GM18505 (cell line): ENCODE measurements around the gene ETNK2.

ENCODE experiments used
- ATAC-seq: cut with Tn5 transposase; IDR thresholded peaks from one replicate; pipeline ENCODE4 v1.9.1; 2021; ENCODE audit not compliant: unreplicated experiment
- POLR2A ChIP-seq: IDR thresholded peaks from 4 replicates; pipeline ENCODE4 v1.6.1; 2011; ENCODE audit warnings: borderline replicate concordance; ENCODE audit not compliant: insufficient read depth, insufficient read length; ENCODE audit errors: extremely low read depth

ETNK2 gene

DNA sequence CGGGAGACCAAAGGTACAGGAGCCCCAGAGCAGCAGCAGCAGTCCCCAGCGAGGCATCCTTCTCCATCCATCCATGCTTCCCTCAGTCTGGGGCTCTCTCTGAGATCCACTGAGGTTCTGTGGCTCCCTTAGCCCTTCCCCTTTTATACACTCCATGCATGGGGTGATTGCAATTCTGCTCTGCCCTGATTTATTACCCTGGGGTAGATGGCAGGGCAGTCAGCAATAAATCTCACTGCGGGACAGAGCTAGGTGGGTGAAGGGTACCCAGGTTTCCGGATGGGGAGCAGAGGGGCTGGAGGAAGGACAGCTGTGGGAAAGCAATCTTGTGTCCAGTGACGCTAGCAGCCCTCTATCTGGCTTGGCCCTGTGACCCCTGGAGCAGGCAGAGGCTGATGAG is 14.4 kb upstream of the ETNK2 start, which contains the start of gene REN:
TSS of gene REN (minus strand) at position 119 of the 400 bp plus-strand sequence. CDS start at position 75, 44 bp downstream.
- TF ChIP-seq POLR2A: no peak
- no peak for ATAC-seq

DNA sequence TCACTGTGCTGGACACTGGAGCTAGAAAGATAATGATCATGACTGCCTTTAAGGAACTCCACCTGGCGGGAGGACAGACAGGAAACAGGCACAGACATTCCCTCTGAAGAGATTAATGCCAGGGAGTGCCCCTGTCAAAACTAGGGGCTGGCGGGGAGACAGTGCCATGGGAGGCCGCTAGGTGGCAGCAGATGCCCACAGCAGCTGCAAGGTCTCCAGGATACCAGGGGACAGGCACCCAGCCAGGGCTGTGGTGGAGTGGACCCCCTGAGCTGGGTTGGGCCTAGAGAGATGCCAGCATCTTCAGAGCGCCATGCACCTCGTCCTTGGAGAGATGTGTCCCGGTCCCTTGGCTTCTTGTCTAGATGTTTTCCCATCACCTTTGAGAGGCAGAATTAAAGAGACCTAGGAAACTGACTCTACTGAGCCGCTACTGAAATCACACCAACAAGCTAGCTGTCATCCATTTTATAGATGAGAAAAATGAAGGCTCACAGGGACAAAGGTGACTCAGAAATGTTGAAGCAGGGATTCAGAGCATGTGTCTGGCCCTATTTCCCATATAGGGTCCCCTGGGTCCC is 10.7 kb upstream of the ETNK2 start:
- ATAC-seq: no peak
- TF ChIP-seq POLR2A: no peak

DNA sequence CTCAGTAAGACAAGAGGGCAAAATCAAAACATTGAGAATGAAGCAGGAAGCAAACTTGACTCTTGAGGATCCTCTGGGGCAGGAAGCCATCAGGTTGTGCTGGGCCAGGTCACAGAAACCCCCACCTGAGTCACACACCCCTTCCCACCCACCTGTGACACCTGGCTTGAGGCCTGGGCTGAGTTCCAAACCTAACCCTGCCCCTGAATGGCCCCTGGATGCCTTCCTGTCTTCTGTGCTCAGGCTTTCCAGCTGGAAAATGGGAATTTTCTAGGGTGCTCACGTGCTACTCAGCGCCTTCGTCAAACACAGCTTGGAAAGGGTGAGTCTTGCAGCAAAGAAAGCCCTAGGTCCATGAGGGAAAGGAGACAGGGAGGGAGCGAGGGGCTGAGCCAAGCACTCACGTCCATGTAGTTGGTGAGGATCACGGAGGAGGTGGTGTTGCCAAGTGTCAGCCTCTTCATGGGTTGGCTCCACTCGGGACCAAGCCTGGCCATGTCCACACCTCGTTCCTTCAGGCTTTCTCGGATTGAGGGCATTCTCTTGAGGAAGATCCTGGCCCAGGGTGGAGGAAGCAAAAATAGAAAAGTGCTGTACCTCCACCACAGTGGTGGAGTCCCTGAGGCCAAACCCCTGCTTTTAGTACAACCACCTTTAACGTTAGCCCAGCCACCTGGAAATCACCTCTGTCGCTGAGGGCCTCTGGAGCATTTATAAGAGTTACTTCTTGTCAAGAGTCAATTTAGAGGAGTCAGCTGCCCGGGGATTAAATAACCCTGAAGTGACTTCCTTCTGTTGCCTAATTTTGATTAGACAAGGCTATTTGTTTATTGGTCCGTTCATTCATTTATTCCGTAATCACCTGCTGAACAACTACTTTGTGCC is 10.0 kb upstream of the ETNK2 start:
- TF ChIP-seq POLR2A: no peak
- no peak for ATAC-seq

DNA sequence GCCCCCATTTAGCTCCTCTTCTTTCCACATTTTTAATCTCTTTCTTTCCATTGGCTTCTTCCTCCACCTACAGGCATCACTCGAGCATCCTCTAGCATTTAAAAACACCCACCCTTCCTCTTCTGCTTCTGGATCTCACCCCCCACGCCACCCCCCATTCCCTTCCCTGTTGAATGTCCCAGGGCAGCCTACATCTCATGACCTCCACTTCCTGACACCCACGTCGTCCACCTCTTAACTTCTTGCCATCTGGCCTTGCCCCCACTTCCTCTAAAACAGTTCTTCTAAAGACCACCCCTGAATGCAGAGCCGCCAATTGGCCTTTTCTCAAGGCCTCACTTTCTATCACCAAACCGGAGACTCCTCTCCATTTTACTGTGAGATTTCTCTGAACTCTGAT is 6.1 kb upstream of the ETNK2 start:
- TF ChIP-seq POLR2A: no peak
- no peak for ATAC-seq

DNA sequence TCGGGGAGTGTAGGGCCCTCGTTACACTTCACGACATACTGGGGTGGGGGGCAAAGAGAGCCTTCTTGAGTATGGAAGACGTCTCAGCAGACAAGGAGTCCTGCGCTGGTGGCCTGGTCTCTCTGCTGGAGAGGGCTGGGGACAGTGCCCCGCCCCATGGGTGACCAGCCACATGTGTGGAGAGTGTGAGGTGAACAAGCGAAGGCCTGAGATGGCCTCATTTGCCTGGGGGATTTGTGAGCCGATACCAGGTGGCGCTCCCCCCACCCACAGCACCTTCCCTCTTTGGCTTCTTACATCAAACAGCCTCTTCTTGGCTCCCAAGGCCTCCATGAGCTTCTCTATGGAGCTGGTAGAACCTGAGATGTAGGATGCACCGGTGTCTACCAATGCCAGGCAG is 4.0 kb upstream of the ETNK2 start:
- ATAC-seq: no peak
- TF ChIP-seq POLR2A: no peak

DNA sequence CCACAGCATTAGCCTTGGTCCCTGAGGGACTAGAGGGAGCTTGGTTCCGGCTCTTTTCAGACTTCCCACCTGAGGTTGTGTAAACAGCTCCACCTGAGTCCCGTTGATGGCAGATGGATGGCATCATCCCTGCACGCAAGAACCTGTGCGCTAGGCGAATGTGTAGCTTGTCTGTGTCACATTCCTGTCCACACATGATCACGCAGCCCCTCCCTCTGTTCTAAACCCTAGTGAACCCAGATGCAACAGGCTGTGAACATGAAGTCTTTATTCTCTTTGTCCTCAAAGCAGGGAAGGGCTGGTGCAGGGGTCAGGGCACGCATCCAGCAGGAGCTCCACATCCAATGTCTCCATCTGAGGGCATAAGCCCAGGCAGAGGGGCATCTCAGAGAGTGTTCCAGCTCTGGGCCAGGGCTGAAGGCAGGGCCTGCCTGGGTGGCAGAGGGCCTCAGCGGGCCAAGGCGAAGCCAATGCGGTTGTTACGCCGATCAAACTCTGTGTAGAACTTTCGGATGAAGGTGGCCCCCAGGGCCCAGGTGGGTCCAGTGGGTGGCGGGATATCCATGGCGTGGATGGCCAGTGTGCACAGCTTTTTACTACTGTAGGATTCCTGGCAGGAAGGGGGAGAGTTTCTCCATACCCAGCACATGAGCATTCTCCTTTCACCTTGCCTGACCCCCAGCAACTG is 2.9 kb upstream of the ETNK2 start:
- no peak for TF ChIP-seq POLR2A
- no peak for ATAC-seq

DNA sequence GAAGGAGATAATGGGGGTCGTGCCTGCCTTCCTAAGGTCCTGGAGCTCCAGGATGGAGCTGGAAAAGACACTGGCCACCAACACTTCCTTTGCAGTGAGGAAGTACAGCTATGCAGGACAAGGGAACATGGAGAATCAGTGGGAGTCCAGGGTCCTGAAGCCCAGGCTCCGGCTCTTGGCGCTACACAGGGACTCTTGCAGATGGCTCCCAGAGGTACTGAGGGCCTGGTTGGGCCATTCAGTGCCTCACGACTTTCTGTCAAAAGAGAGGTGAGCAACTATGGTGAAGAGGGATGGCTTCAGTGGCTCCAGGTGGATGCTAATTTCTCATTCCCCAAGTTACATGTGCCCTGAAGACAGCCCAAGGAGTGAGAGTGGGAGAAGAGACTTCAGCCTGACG is 1.8 kb upstream of the ETNK2 start:
- ATAC-seq: no peak
- no peak for TF ChIP-seq POLR2A

DNA sequence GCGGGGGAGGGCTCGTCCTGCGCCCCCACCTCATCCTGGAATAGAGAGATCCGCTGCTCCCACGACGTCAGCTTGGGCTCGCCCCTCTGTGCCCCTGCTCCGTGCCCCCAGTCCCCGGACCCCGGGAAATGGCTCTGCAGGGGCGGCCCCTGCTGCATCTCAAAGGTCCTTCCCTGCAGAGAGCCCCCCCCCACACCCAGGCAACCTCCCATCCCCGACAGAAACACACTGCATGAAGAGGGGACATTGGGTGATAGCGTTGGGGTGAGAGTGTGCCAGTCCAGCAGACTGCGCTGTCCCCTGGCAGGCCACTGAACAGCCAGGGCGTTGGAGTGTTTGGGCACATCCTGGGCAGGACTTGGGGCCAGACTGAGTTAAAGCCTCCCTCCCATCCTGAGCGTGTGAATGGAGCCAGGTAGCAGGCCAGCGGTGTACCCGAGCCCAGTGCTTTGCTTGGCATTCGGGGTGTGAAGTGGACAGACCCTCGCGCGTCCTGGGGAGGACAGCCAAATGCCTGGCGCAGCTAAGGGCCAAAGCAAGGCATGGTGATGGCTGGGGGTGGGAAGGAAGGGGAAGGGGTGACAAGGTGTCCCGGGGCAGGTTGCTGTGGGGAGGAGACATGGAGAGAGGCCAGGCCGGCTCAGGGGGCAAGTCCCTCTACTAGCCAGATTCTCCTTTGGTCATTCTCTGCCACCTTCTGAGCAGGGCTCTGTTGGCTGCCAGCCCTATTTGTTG is 633 bp upstream of the ETNK2 start:
- ATAC-seq: no peak

DNA sequence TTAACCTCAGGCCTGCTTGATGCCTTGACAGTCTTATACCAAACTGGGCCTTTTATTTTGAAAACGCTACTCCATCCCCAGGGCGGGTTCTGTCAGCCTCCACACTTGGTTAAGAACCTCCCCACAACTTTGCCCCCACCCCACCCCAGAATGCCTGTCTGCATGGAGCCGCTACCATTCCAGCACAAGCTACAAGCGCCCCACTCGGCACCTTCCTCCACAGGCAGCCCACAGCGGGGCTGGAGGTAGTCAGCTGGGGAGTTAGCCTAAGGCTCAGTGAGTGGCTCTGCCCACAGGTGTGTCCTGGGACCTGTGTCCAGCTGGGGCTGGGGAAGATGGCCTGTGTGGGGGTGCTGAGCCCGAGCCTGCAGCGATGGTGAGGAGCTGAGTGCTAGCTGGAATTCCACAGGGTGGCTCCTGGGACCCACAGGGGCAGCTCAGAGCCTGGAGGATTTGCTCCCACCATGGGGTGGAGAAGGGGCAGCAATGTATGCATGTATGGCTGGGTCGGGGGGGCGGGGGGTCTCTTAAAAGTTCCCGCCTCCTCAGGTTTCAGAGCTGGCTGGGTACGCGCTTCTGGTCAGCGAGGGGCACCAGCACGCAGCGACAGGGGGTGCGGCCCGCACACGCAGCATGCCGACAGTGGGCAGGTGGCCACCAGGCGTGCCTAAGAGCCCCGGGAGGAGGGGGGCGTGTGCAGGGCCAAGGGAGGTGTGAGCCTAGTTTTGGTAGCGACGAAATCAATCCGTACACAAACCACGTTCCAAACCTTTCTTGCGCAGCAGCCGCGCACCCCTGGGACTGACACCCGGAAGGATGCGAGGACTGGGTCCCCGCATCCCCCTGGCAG is 917 bp downstream of the ETNK2 start:
- ATAC-seq: no peak

More for the DNA sequence above, 633 bp upstream of the ETNK2 start:
- no peak for TF ChIP-seq POLR2A

DNA sequence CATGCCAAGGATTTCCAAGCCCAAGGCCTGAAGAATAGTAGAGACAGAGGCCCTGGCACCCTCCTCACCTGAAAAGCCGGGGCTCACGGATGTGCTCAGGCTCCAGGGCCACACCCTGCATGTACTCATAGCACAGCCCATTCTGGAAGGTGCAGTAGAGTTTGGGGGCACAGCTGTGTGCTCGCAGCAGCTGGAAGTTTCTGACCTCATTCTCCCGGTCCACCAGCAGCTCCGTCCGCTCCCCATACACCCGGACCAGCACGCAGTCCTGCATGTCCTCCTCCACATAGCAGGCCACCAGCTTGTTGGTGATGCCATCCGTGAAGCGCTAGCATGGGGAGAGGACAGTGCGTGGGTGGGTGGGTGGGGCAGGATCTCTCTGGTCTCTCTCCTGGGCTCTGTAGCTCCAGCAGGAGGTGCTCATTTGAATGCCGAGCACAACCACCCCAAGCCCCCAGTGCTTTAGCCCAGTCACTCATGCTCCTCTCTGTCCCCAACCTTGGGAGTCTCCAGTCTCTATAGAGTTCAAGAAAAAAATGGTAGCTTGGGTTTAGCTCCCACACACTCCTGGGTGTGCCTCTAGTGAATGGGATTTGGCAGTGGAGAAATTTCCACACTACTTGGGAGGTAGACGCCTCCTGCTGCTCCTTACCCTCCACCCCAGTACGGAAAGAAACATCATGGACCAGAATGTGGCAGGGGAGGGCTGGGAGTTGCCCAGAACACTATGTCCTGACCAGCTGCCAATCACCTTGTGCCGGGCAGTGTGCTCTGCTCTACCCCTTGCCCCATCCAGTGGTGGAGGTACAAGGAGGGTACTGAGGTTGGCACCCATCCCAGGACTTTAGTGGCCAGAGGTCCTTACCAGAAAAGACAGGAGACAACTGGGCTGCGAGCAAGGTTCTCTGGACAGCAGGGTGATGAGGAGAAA is 1.9 kb downstream of the ETNK2 start:
- TF ChIP-seq POLR2A: no peak
- no peak for ATAC-seq

More for the DNA sequence above, 917 bp downstream of the ETNK2 start:
- no peak for TF ChIP-seq POLR2A

DNA sequence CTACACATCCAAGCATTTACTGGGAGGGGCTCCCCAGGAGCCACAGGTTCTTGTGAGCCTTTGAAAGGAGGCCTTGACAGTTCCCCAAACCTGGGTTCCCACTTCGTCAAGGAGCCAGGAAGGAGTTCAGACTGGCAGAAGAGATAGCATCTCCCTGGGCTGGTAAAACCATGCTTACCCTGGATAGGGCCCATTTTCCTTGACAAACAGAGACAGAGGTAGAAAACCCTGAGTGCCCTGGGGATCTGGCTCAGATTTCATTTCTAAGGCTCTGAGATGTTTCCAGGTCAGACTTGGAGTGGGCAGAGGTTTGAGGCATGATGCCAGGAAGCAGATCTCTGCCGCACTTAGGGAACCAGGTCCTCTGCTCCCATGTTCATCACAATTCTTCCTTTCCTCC is 2.7 kb downstream of the ETNK2 start:
- no peak for TF ChIP-seq POLR2A
- ATAC-seq: no peak

DNA sequence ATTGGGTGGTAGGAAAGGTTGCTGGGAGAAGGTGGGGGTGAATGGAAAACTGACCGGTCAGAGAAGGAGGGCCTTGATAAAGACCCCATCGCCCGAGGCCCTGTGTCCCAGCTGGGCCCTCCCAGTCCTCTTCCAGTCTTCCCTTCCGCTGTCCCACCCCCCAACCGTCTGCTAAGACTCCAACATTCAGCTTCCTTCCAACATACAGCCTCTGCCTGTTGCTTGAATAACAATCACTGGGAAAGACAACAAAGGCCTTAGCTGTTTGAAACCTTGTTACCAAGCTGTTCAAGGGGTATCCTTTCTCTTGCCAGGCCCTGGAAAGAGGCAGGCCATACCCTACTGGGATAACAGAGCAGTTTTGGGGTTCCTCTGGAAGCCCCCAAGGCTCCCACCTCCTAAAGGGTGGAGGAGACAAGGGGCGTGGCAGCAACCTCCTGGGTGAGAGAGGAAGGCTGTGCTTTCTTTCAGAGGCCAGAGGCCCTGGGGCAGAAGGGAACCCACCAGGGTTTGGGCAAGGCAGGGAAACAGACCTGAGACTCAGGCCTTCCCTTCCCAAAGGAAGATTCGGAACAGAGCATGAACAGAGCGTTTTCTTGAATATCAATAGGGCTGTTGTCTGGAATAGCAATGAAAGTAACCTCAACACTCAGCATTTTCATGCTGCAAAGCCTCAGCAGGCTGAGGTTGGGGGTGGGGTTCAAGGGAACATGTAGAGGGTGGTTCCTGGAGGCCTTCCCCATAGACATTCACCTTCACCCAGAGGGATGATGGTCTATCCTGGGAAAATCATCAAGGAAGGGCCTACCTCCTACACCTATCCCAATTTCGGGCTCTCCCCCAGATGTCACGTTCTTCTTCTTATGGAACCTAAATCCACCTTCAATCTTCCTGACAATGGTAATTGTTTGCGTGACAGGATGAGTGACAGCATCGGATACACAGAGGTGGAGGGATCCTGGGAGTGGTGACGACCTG is 4.1 kb downstream of the ETNK2 start:
- no peak for TF ChIP-seq POLR2A
- ATAC-seq: no peak
